GM18517 (cell line): Measurements from ENCODE around the gene FBXW4.
"Not testable (repeated sequence)": the region's sequence is repeated elsewhere in the genome, so short reads cannot be mapped to it uniquely, and the experiment has no call there.

Experiments
- ATAC-seq: cut with Tn5 transposase; IDR thresholded peaks from one replicate; pipeline ENCODE4 v1.9.1; 2021; ENCODE audit warnings: mild to moderate bottlenecking, moderate library complexity; ENCODE audit not compliant: unreplicated experiment

The FBXW4 gene

GRCh38 chr10:101656890-101657289 lies 38.1 kb downstream of the FBXW4 start:
- no peak for ATAC-seq

- no peak for ATAC-seq
Observed at GRCh38 chr10:101655570-101655969, 39.4 kb downstream of the FBXW4 start.

GRCh38 chr10:101653536-101653935 lies 41.4 kb downstream of the FBXW4 start:
- no peak for ATAC-seq

- no peak for ATAC-seq
Observed at GRCh38 chr10:101651336-101651735, 43.6 kb downstream of the FBXW4 start.

GRCh38 chr10:101650863-101651262 lies 44.1 kb downstream of the FBXW4 start:
- no peak for ATAC-seq

- ATAC-seq = no peak
Observed at GRCh38 chr10:101649525-101650085, 45.4 kb downstream of the FBXW4 start.

GRCh38 chr10:101647255-101647654 lies 47.7 kb downstream of the FBXW4 start:
- no peak for ATAC-seq

- no peak for ATAC-seq
Observed at GRCh38 chr10:101646364-101646763, 48.6 kb downstream of the FBXW4 start.

GRCh38 chr10:101645659-101646058 lies 49.3 kb downstream of the FBXW4 start:
- no peak for ATAC-seq

GRCh38 chr10:101644002-101644401 lies 51.0 kb downstream of the FBXW4 start:
- ATAC-seq = no peak

GRCh38 chr10:101643546-101643945 lies 51.4 kb downstream of the FBXW4 start:
- no peak for ATAC-seq

- no peak for ATAC-seq
Observed at GRCh38 chr10:101639141-101639900, 55.6 kb downstream of the FBXW4 start.

- ATAC-seq = not testable (repeated sequence)
Observed at GRCh38 chr10:101633510-101633909, 61.5 kb downstream of the FBXW4 start.

GRCh38 chr10:101631821-101632475 lies 63.0 kb downstream of the FBXW4 start:
- ATAC-seq = no peak

- ATAC-seq = no peak
Observed at GRCh38 chr10:101630633-101630920, 64.4 kb downstream of the FBXW4 start.

GRCh38 chr10:101629837-101630632 lies 64.9 kb downstream of the FBXW4 start:
- ATAC-seq = no peak

- no peak for ATAC-seq
Observed at GRCh38 chr10:101625821-101626412, 69.1 kb downstream of the FBXW4 start.

GRCh38 chr10:101624526-101625102 lies 70.4 kb downstream of the FBXW4 start:
- no peak for ATAC-seq

GRCh38 chr10:101623528-101623927 lies 71.4 kb downstream of the FBXW4 start:
- no peak for ATAC-seq

- ATAC-seq = no peak
Observed at GRCh38 chr10:101619983-101620382, 75.0 kb downstream of the FBXW4 start.

GRCh38 chr10:101618871-101619270 lies 76.1 kb downstream of the FBXW4 start:
- ATAC-seq = no peak
